Measurements from ENCODE around the gene ARFIP2. TPM values are rescaled to one million over a fixed set of nuclear protein-coding genes. Genes with fewer than 3 reads are reported as not detected.
"Not testable (repeated sequence)": the region's sequence is repeated elsewhere in the genome, so short reads cannot be mapped to it uniquely, and the experiment has no call there.

Gene ARFIP2
- total RNA-seq, 2 donors from 2014 or later, result 56.5 to 56.8 TPM

DNA sequence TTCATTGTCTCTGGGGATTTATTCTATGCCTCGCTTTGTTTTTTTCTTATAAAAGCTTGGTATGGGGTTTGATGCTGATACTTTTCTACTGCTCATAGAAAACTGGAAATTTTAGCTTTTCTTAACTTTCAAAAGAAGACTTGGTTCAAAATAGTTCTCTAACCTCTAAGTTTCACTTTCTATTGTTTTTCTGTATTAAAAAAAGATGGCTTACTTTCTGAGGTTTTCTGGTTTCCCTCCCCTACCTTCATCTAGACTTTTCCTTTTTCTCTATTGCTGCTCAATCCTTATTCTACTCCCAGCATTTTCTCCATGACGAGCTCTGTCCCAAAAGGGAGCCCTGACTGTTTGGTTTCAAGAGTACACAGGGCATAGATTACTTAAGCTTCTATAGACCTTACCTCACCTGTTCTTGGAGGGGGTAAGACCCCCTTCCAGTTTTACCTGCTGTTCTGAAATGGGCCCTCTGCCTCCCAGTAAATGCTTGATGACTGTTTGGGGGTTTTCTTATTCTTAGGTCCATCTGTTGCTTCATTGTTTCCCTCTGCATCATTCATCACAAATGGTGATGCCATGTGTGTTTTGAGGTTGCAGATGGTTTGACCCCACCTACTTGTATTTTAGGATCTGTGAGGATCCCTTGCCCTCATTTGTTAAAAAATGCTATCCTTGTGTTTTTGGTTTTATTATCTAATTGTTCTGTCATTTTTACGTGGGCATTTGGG is 45.4 kb upstream of the ARFIP2 start:
- Histone ChIP-seq H3K9ac (ENCODE audit: extremely low read depth, low read length, poor library complexity, severe bottlenecking) (no peak overlapping the region), H3K4me3 (ENCODE audit: low read length) (no peak overlapping the region), H3K27ac (ENCODE audit: low read depth, low read length) (no peak overlapping the region), H3K9me3 (ENCODE audit: control insufficient read depth, low read length) (no peaks in the 10 kb centered on the region), H3K4me1 (ENCODE audit: control insufficient read depth, insufficient read depth, low read length) (no peaks in the 10 kb centered on the region), H3K27me3 (ENCODE audit: control insufficient read depth, insufficient read depth, low read length, poor library complexity, severe bottlenecking) (no peaks in the 10 kb centered on the region), H3K36me3 (ENCODE audit: control insufficient read depth, insufficient read depth, low read length) (no peaks in the 10 kb centered on the region)
- no peaks in the 10 kb centered on the region for H3K9me3 Mint-ChIP-seq
- TF ChIP-seq, protein P1, sequence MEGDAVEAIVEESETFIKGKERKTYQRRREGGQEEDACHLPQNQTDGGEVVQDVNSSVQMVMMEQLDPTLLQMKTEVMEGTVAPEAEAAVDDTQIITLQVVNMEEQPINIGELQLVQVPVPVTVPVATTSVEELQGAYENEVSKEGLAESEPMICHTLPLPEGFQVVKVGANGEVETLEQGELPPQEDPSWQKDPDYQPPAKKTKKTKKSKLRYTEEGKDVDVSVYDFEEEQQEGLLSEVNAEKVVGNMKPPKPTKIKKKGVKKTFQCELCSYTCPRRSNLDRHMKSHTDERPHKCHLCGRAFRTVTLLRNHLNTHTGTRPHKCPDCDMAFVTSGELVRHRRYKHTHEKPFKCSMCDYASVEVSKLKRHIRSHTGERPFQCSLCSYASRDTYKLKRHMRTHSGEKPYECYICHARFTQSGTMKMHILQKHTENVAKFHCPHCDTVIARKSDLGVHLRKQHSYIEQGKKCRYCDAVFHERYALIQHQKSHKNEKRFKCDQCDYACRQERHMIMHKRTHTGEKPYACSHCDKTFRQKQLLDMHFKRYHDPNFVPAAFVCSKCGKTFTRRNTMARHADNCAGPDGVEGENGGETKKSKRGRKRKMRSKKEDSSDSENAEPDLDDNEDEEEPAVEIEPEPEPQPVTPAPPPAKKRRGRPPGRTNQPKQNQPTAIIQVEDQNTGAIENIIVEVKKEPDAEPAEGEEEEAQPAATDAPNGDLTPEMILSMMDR (conservative IDR thresholded peaks at IDR 0.05), result no peak
- no peak overlapping the region for H3K4me3 Mint-ChIP-seq
- no peak overlapping the region for H3K27ac Mint-ChIP-seq
- peaks cover 3% of the 10 kb centered on the region for H3K36me3 Mint-ChIP-seq (ENCODE audit: low read depth)
- H3K27me3 Mint-ChIP-seq (ENCODE audit: insufficient read depth), result no peaks in the 10 kb centered on the region
- H3K4me1 Mint-ChIP-seq, result no peaks in the 10 kb centered on the region
- 91 to 100% methylated on average over 2 to 3 of the region's 3 CpGs for WGBS, 2 experiments (ENCODE audit: insufficient coverage in 1 of 2, insufficient read length in 1 of 2)
- DNase-seq, result no peak

GRCh38 chr11:6523253-6523652 is 42.1 kb upstream of the ARFIP2 start:
- H3K4me1 ChIP-seq (ENCODE audit: control insufficient read depth, insufficient read depth, low read length), result no peaks in the 10 kb centered on the region
- 0 to 13% methylated on average over 1 of the region's 1 CpG for WGBS, 2 experiments (ENCODE audit: insufficient coverage in 1 of 2, insufficient read length in 1 of 2)
- H3K9me3 ChIP-seq (ENCODE audit: control insufficient read depth, low read length), result no peaks in the 10 kb centered on the region
- H3K4me1 Mint-ChIP-seq, result no peaks in the 10 kb centered on the region
- TF ChIP-seq, protein P1 (conservative IDR thresholded peaks at IDR 0.05), result no peak
- H3K9me3 Mint-ChIP-seq, result no peaks in the 10 kb centered on the region
- peaks cover 3% of the 10 kb centered on the region for H3K36me3 Mint-ChIP-seq (ENCODE audit: low read depth)
- H3K27ac Mint-ChIP-seq, result no peak overlapping the region
- H3K4me3 ChIP-seq (ENCODE audit: low read length), result no peak overlapping the region
- no peak overlapping the region for H3K27ac ChIP-seq (ENCODE audit: low read depth, low read length)
- DNase-seq, result no peak
- no peaks in the 10 kb centered on the region for H3K27me3 Mint-ChIP-seq (ENCODE audit: insufficient read depth)
- no peak overlapping the region for H3K4me3 Mint-ChIP-seq
- no peaks in the 10 kb centered on the region for H3K36me3 ChIP-seq (ENCODE audit: control insufficient read depth, insufficient read depth, low read length)
- no peak overlapping the region for H3K9ac ChIP-seq (ENCODE audit: extremely low read depth, low read length, poor library complexity, severe bottlenecking)
- no peaks in the 10 kb centered on the region for H3K27me3 ChIP-seq (ENCODE audit: control insufficient read depth, insufficient read depth, low read length, poor library complexity, severe bottlenecking)

- not testable (repeated sequence) for H3K27ac ChIP-seq (ENCODE audit: low read depth, low read length); H3K9ac ChIP-seq (ENCODE audit: extremely low read depth, low read length, poor library complexity, severe bottlenecking); H3K36me3 ChIP-seq (ENCODE audit: control insufficient read depth, insufficient read depth, low read length); H3K9me3 Mint-ChIP-seq; H3K36me3 Mint-ChIP-seq (ENCODE audit: low read depth); H3K9me3 ChIP-seq (ENCODE audit: control insufficient read depth, low read length); H3K4me3 ChIP-seq (ENCODE audit: low read length); H3K27me3 Mint-ChIP-seq (ENCODE audit: insufficient read depth); H3K27ac Mint-ChIP-seq; H3K4me1 ChIP-seq (ENCODE audit: control insufficient read depth, insufficient read depth, low read length); H3K4me3 Mint-ChIP-seq; H3K27me3 ChIP-seq (ENCODE audit: control insufficient read depth, insufficient read depth, low read length, poor library complexity, severe bottlenecking); H3K4me1 Mint-ChIP-seq; DNase-seq
- 89 to 90% methylated on average over 2 to 3 of the region's 3 CpGs for WGBS, 2 experiments (ENCODE audit: insufficient coverage in 1 of 2, insufficient read length in 1 of 2)
Measured at GRCh38 chr11:6521946-6522345, 40.8 kb upstream of the ARFIP2 start.

DNA sequence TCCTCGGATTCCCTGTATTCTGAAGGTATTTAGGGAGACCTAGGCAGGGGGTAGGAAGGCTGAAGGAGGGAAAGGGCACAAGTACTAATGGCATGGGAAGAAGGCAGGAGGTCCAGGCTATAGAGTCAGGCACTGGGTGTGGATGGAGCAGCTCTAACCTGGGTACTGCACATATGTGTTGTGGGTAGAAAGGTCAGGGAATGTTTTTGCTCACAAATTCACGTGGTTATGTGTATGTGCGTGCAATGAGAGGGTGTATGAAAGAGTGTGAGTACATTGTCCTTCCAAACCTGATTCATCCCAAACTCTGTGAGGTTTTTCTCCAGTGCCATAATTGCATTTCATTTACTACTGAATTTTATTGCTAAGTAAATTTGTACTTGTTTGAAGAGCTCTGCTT is 39.1 kb upstream of the ARFIP2 start:
- Histone ChIP-seq H3K27me3 (ENCODE audit: control insufficient read depth, insufficient read depth, low read length, poor library complexity, severe bottlenecking) (no peaks in the 10 kb centered on the region), H3K9me3 (ENCODE audit: control insufficient read depth, low read length) (no peaks in the 10 kb centered on the region), H3K4me1 (ENCODE audit: control insufficient read depth, insufficient read depth, low read length) (no peaks in the 10 kb centered on the region), H3K36me3 (ENCODE audit: control insufficient read depth, insufficient read depth, low read length) (no peaks in the 10 kb centered on the region), H3K9ac (ENCODE audit: extremely low read depth, low read length, poor library complexity, severe bottlenecking) (no peak overlapping the region), H3K27ac (ENCODE audit: low read depth, low read length) (no peak overlapping the region), H3K4me3 (ENCODE audit: low read length) (no peak overlapping the region)
- no peak overlapping the region for H3K4me3 Mint-ChIP-seq
- TF ChIP-seq, protein P1 (conservative IDR thresholded peaks at IDR 0.05), result no peak
- 85 to 100% methylated on average over 2 to 3 of the region's 3 CpGs for WGBS, 2 experiments (ENCODE audit: insufficient coverage in 1 of 2, insufficient read length in 1 of 2)
- H3K27ac Mint-ChIP-seq, result no peak overlapping the region
- H3K9me3 Mint-ChIP-seq, result no peaks in the 10 kb centered on the region
- no peaks in the 10 kb centered on the region for H3K4me1 Mint-ChIP-seq
- no peaks in the 10 kb centered on the region for H3K27me3 Mint-ChIP-seq (ENCODE audit: insufficient read depth)
- H3K36me3 Mint-ChIP-seq (ENCODE audit: low read depth), result peaks cover 9% of the 10 kb centered on the region
- no peak for DNase-seq

Data from endodermal cell (in vitro differentiated cells).